Measurements from ENCODE around the gene MPV17L.

GRCh38 chr16:15418206-15418605 lies 22.7 kb downstream of the MPV17L start:
- TF ChIP-seq CTCF (IDR thresholded peaks at IDR 0.05 in 8 of 11, conservative IDR thresholded peaks at IDR 0.05 in 3 of 11): no peak
- TF ChIP-seq POLR2A (IDR thresholded peaks at IDR 0.05): no peak
